ENCODE results near the gene AKAP1.

The AKAP1 gene

GRCh38 chr17:57170866-57171265 is 85.8 kb downstream of the AKAP1 start:
- DNase-seq: no peak

All from 8988T (cell line).